ENCODE results near the gene PSMD9. TPM values are rescaled to one million over a fixed set of nuclear protein-coding genes. Genes with fewer than 3 reads are reported as not detected.
A peak's percentile ranks its signal among the peaks of the same experiment; 100 is the strongest.

Gene PSMD9
- total and polyA plus RNA-seq, 2 experiments from 2014 or later: 32.7 to 36.3 TPM

DNA sequence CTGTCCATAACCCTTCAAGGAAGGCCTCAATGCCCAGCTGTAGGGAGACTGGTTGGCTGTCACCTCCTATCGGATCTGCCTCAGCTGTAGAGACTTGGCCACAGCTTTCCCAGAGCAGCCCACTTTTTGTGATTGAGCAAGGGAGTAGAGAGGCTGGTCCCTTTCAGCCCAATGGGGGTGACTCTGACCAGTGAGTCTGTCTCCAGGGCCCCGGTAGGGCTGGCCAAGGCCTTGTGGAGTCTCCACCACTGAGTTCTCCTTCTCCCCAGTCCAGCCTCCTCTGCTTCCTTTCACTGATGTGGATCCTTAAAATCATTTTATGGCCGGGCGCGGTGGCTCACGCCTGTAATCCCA lies 15.4 kb upstream of the PSMD9 start:
- H3K27me3 Mint-ChIP-seq (ENCODE audit: insufficient read depth, low read depth, poor library complexity): peaks cover 3% of the 10 kb centered on the region
- no peaks in the 10 kb centered on the region for H3K36me3 Mint-ChIP-seq (ENCODE audit: low read depth)
- no peaks in the 10 kb centered on the region for H4K20me1 ChIP-seq (replicated peaks; ENCODE audit: insufficient read depth)
- H3K36me3 ChIP-seq (ENCODE audit: insufficient read depth): no peaks in the 10 kb centered on the region
- 0 out of 2 replicates have a peak overlapping the region, but pooled peaks have one; percentile 5 for H2AFZ ChIP-seq
- no peaks in the 10 kb centered on the region for H3F3A ChIP-seq (replicated peaks; ENCODE audit: low read depth)
- H3K79me2 ChIP-seq (replicated peaks; ENCODE audit: insufficient read depth): no peaks in the 10 kb centered on the region
- no peaks in the 10 kb centered on the region for H3K4me1 ChIP-seq (ENCODE audit: insufficient read depth)
- DNase-seq (ENCODE audit: low spot score) (no peak), ATAC-seq (no peak)
- no peak overlapping the region for H3K4me3 Mint-ChIP-seq
- H3K27me3 ChIP-seq (ENCODE audit: insufficient read depth): no peaks in the 10 kb centered on the region
- H3K4me1 Mint-ChIP-seq: no peaks in the 10 kb centered on the region
- no peaks in the 10 kb centered on the region for H3K9me3 Mint-ChIP-seq
- no peaks in the 10 kb centered on the region for H3K9me2 ChIP-seq (ENCODE audit: insufficient read depth)
- TF ChIP-seq, protein P1, sequence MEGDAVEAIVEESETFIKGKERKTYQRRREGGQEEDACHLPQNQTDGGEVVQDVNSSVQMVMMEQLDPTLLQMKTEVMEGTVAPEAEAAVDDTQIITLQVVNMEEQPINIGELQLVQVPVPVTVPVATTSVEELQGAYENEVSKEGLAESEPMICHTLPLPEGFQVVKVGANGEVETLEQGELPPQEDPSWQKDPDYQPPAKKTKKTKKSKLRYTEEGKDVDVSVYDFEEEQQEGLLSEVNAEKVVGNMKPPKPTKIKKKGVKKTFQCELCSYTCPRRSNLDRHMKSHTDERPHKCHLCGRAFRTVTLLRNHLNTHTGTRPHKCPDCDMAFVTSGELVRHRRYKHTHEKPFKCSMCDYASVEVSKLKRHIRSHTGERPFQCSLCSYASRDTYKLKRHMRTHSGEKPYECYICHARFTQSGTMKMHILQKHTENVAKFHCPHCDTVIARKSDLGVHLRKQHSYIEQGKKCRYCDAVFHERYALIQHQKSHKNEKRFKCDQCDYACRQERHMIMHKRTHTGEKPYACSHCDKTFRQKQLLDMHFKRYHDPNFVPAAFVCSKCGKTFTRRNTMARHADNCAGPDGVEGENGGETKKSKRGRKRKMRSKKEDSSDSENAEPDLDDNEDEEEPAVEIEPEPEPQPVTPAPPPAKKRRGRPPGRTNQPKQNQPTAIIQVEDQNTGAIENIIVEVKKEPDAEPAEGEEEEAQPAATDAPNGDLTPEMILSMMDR (conservative IDR thresholded peaks at IDR 0.05; ENCODE audit: low read depth in 2 of 2): no peak
- TF ChIP-seq ZNF331 (CRISPR knock-in tag; IDR thresholded peaks at IDR 0.05; ENCODE audit: low read depth): no peak
- no peak for TF ChIP-seq JUNB (IDR thresholded peaks at IDR 0.05; ENCODE audit: unreplicated experiment)
- no peak for TF ChIP-seq POLR2AphosphoS5 (IDR thresholded peaks at IDR 0.05; ENCODE audit: low read depth)
- TF ChIP-seq, protein P2, sequence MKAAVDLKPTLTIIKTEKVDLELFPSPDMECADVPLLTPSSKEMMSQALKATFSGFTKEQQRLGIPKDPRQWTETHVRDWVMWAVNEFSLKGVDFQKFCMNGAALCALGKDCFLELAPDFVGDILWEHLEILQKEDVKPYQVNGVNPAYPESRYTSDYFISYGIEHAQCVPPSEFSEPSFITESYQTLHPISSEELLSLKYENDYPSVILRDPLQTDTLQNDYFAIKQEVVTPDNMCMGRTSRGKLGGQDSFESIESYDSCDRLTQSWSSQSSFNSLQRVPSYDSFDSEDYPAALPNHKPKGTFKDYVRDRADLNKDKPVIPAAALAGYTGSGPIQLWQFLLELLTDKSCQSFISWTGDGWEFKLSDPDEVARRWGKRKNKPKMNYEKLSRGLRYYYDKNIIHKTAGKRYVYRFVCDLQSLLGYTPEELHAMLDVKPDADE (IDR thresholded peaks at IDR 0.05): no peak
- no peak for TF ChIP-seq ZNF114 (CRISPR knock-in tag; IDR thresholded peaks at IDR 0.05)
- TF ChIP-seq CREB1 (CRISPR knock-in tag; IDR thresholded peaks at IDR 0.05; ENCODE audit: low read depth): no peak
- H3K4me2 ChIP-seq: no peak overlapping the region
- H3K4me3 ChIP-seq: no peak overlapping the region
- H3K27ac Mint-ChIP-seq: no peak overlapping the region
- H3K27ac ChIP-seq (ENCODE audit: low read depth): no peak overlapping the region

DNA sequence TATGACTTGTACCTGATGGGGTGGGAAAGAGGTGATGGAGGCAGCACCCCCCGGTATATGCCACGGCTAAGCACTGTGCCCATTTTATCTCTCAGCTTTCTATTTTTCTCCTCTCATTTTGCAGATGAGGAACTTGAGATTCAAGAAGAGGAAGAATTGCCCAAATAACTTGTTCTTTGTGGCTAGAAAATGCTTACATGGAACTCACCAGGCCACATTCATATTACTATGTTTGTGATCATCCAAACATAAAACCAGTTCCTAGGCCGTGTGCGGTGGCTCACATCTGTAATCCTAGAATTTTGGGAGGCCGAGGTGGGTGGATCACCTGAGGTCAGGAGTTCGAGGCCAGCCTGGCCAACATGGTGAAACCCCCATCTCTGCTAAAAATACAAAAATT lies 14.5 kb upstream of the PSMD9 start:
- H3F3A ChIP-seq (replicated peaks; ENCODE audit: low read depth): no peaks in the 10 kb centered on the region
- H3K4me1 Mint-ChIP-seq: no peaks in the 10 kb centered on the region
- no peak overlapping the region for H3K27ac ChIP-seq (ENCODE audit: low read depth)
- no peak overlapping the region for H3K4me2 ChIP-seq
- no peak overlapping the region for H3K4me3 Mint-ChIP-seq
- H3K27me3 ChIP-seq (ENCODE audit: insufficient read depth): no peaks in the 10 kb centered on the region
- H2AFZ ChIP-seq: no peak overlapping the region
- H3K36me3 Mint-ChIP-seq (ENCODE audit: low read depth): no peaks in the 10 kb centered on the region
- H3K9me3 Mint-ChIP-seq: no peaks in the 10 kb centered on the region
- no peaks in the 10 kb centered on the region for H4K20me1 ChIP-seq (replicated peaks; ENCODE audit: insufficient read depth)
- H3K4me3 ChIP-seq: no peak overlapping the region
- H3K9me2 ChIP-seq (ENCODE audit: insufficient read depth): no peaks in the 10 kb centered on the region
- no peak for ATAC-seq
- no peak overlapping the region for H3K27ac Mint-ChIP-seq
- no peaks in the 10 kb centered on the region for H3K36me3 ChIP-seq (ENCODE audit: insufficient read depth)
- H3K79me2 ChIP-seq (replicated peaks; ENCODE audit: insufficient read depth): no peaks in the 10 kb centered on the region
- H3K4me1 ChIP-seq (ENCODE audit: insufficient read depth): no peaks in the 10 kb centered on the region
- peaks cover 3% of the 10 kb centered on the region for H3K27me3 Mint-ChIP-seq (ENCODE audit: insufficient read depth, low read depth, poor library complexity)
- DNase-seq (ENCODE audit: low spot score): no peak
- TF ChIP-seq, protein P1 (conservative IDR thresholded peaks at IDR 0.05; ENCODE audit: low read depth in 2 of 2): no peak
- no peak for TF ChIP-seq EZH2phosphoT487 (IDR thresholded peaks at IDR 0.05; ENCODE audit: unreplicated experiment)
- no peak for TF ChIP-seq JUNB (IDR thresholded peaks at IDR 0.05; ENCODE audit: unreplicated experiment)
- TF ChIP-seq POLR2AphosphoS5 (IDR thresholded peaks at IDR 0.05; ENCODE audit: low read depth): no peak
- no peak for TF ChIP-seq NANOG (IDR thresholded peaks at IDR 0.05; ENCODE audit: borderline replicate concordance)
- TF ChIP-seq, protein P3, sequence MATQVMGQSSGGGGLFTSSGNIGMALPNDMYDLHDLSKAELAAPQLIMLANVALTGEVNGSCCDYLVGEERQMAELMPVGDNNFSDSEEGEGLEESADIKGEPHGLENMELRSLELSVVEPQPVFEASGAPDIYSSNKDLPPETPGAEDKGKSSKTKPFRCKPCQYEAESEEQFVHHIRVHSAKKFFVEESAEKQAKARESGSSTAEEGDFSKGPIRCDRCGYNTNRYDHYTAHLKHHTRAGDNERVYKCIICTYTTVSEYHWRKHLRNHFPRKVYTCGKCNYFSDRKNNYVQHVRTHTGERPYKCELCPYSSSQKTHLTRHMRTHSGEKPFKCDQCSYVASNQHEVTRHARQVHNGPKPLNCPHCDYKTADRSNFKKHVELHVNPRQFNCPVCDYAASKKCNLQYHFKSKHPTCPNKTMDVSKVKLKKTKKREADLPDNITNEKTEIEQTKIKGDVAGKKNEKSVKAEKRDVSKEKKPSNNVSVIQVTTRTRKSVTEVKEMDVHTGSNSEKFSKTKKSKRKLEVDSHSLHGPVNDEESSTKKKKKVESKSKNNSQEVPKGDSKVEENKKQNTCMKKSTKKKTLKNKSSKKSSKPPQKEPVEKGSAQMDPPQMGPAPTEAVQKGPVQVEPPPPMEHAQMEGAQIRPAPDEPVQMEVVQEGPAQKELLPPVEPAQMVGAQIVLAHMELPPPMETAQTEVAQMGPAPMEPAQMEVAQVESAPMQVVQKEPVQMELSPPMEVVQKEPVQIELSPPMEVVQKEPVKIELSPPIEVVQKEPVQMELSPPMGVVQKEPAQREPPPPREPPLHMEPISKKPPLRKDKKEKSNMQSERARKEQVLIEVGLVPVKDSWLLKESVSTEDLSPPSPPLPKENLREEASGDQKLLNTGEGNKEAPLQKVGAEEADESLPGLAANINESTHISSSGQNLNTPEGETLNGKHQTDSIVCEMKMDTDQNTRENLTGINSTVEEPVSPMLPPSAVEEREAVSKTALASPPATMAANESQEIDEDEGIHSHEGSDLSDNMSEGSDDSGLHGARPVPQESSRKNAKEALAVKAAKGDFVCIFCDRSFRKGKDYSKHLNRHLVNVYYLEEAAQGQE (IDR thresholded peaks at IDR 0.05; ENCODE audit: unreplicated experiment): no peak
- TF ChIP-seq EZH2 (IDR thresholded peaks at IDR 0.05; ENCODE audit: low read depth, unreplicated experiment): no peak
- no peak for TF ChIP-seq ZNF114 (CRISPR knock-in tag; IDR thresholded peaks at IDR 0.05)
- TF ChIP-seq STAT1 (IDR thresholded peaks at IDR 0.05; ENCODE audit: unreplicated experiment): no peak
- TF ChIP-seq ZNF331 (CRISPR knock-in tag; IDR thresholded peaks at IDR 0.05; ENCODE audit: low read depth): no peak
- TF ChIP-seq CREB1 (CRISPR knock-in tag; IDR thresholded peaks at IDR 0.05; ENCODE audit: low read depth): no peak
- TF ChIP-seq, protein P2 (IDR thresholded peaks at IDR 0.05): no peak

Measured in GM23338 (cell line).